ENCODE data around the gene HSD17B12.
A peak's percentile ranks its signal among the peaks of the same experiment; 100 is the strongest.

HSD17B12 gene

DNA sequence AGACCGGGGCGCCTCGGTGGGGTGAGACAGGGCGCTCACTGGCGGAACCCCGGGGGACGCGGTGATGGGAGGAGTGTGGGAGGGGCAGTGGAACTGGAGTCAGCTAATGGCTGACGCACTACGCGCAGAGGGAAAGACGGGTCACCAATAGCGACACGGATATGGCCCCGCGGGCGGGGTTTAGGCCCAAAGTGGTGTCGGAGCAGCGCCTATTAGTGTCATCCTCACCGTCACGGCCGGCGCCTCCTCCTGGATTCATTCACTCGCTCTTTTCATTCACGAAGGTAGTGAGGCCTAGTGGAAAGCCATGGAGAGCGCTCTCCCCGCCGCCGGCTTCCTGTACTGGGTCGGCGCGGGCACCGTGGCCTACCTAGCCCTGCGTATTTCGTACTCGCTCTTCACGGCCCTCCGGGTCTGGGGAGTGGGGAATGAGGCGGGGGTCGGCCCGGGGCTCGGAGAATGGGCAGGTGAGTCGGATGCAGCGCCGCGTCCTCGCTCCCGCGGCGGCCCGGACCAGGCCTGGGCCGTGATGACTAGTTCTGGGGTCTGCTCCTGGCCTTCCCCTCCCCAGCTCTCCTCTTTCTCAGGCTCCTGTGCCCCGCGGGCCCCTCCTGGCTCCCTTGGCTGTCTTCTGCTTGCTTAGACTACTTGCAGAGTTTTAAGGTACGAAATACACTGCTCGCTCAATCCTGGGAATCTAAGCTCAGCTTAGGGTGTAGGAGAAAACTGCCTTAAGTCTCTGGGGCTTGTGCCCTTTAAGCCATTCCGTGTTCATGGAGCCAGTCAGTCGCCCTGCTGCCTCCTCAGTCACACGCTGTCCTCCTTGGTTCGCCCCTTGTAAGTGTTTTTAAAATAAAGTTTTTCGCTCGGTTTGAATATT lies at the start of gene HSD17B12:
TSS of gene HSD17B12 (plus strand) at position 218 of the 880 bp plus-strand sequence. CDS start at position 308, 90 bp downstream.
- Histone ChIP-seq H3K4me1 (ENCODE audit: control insufficient read depth, insufficient read depth, low read length) (no peaks in the 10 kb centered on the region), H3K27ac (ENCODE audit: low read length) (no peak within 1 kb of the TSS), H3K4me3 (ENCODE audit: low read length) (peak within 1 kb of the TSS; percentile 82; the same call in 1 of the 2 replicates), H3K9me3 (ENCODE audit: control insufficient read depth, insufficient read depth, low read length) (no peaks in the 10 kb centered on the region), H3K27me3 (ENCODE audit: control insufficient read depth, insufficient read depth, low read length) (no peaks in the 10 kb centered on the region), H3K36me3 (ENCODE audit: control insufficient read depth, insufficient read depth, low read length) (no peaks in the 10 kb centered on the region)
- DNase-seq (ENCODE audit: low read depth, low spot score): peak; percentile 95
- WGBS (ENCODE audit: insufficient coverage, insufficient read length): no CpG with 5 or more reads among the region's 62 CpGs

DNA sequence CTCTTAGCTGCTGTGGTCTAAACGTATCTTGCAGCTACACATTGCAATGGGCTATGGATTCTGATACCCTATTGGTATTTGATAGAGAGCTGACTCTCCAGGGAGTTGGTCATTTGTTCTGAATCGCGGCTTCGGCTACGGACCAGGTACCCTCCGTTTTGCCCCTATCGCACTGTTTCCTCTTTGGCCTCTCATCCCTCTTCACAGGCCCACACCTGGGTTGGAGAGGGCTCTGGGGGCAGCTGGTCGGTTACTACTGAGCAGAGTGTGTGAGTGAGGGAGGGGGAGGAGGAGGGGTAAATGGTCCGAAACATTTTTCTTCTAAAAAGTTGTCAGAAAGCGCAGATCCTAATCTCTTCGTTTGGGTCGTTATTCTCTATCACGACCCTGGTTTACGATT lies 48.8 kb upstream of the HSD17B12 start:
- no peaks in the 10 kb centered on the region for H3K27me3 ChIP-seq (ENCODE audit: control insufficient read depth, insufficient read depth, low read length)
- no peaks in the 10 kb centered on the region for H3K4me1 ChIP-seq (ENCODE audit: control insufficient read depth, insufficient read depth, low read length)
- no peak overlapping the region; the same call in 1 of the 2 replicates for H3K4me3 ChIP-seq (ENCODE audit: low read length)
- no peak overlapping the region for H3K27ac ChIP-seq (ENCODE audit: low read length)
- no peaks in the 10 kb centered on the region for H3K9me3 ChIP-seq (ENCODE audit: control insufficient read depth, insufficient read depth, low read length)
- DNase-seq (ENCODE audit: low read depth, low spot score): no peak
- H3K36me3 ChIP-seq (ENCODE audit: control insufficient read depth, insufficient read depth, low read length): no peaks in the 10 kb centered on the region
- no CpG with 5 or more reads among the region's 14 CpGs for WGBS (ENCODE audit: insufficient coverage, insufficient read length)

DNA sequence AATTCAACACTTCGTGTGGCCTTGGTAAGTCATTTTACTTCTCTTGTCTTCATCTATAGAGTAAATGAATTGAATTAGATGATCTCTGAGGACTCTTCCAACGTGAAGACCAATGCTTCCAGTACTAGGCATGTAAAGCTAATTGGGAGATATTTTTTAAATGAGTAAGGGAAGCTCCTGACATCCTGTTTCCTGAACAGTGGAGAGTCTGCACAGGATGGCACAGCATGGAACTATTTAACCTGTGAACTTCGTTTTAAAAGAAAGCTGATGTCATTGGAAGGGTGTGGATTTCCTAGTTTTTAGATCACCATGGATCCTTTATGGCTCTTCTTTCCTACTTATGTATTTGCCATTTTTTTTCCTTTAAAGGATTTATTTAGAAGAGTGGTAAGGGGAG lies 48.4 kb upstream of the HSD17B12 start:
- WGBS (ENCODE audit: insufficient coverage, insufficient read length): no CpG with 5 or more reads among the region's 3 CpGs
- no peaks in the 10 kb centered on the region for H3K27me3 ChIP-seq (ENCODE audit: control insufficient read depth, insufficient read depth, low read length)
- H3K9me3 ChIP-seq (ENCODE audit: control insufficient read depth, insufficient read depth, low read length): no peaks in the 10 kb centered on the region
- H3K36me3 ChIP-seq (ENCODE audit: control insufficient read depth, insufficient read depth, low read length): no peaks in the 10 kb centered on the region
- DNase-seq (ENCODE audit: low read depth, low spot score): no peak
- H3K4me1 ChIP-seq (ENCODE audit: control insufficient read depth, insufficient read depth, low read length): no peaks in the 10 kb centered on the region
- no peak overlapping the region for H3K27ac ChIP-seq (ENCODE audit: low read length)
- H3K4me3 ChIP-seq (ENCODE audit: low read length): no peak overlapping the region

DNA sequence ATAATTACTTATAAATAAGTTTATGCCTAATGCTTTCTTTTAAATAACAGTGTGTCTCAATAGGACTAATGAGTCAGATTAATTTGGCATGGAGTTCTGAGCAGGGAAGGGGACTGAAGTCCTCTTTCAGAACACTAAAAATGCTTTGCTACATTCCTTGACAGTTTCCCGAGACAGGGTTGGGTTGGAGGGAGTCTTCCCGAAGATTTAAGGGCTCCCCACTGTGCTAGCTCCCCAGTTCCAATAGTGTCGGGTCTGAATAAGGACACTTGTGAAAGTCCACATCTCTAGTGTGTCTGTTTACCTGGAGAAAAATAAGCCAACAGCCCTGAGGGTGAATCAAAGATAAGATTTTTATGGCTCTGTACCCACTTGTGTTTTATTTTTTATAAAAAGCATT lies 41.8 kb upstream of the HSD17B12 start:
- no peak overlapping the region for H3K4me3 ChIP-seq (ENCODE audit: low read length)
- no peaks in the 10 kb centered on the region for H3K4me1 ChIP-seq (ENCODE audit: control insufficient read depth, insufficient read depth, low read length)
- H3K36me3 ChIP-seq (ENCODE audit: control insufficient read depth, insufficient read depth, low read length): no peaks in the 10 kb centered on the region
- H3K27me3 ChIP-seq (ENCODE audit: control insufficient read depth, insufficient read depth, low read length): no peaks in the 10 kb centered on the region
- H3K27ac ChIP-seq (ENCODE audit: low read length): no peak overlapping the region
- no peak for DNase-seq (ENCODE audit: low read depth, low spot score)
- WGBS (ENCODE audit: insufficient coverage, insufficient read length): no CpG with 5 or more reads among the region's 3 CpGs
- no peaks in the 10 kb centered on the region for H3K9me3 ChIP-seq (ENCODE audit: control insufficient read depth, insufficient read depth, low read length)

DNA sequence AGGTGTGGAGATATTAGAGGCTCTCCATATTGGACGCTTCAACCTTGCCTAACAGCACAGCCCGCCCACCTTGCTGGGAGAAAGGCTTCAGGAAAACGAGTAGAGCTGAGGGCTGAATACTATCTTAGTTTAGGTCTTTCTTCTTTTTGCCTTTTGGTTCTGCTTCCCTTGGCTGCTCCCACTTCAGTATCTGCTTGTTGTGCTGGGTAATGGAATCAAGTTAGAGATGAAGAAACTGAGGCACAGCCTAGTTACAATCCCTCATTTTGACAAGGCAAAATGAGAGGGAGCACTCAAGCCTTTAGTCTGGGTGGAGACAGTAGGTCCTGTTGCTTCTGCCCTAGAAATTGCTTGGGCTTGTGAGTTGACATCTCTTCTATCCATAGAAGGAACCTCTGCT lies 41.3 kb upstream of the HSD17B12 start:
- no peak overlapping the region for H3K4me3 ChIP-seq (ENCODE audit: low read length)
- DNase-seq (ENCODE audit: low read depth, low spot score): no peak
- no peak overlapping the region for H3K27ac ChIP-seq (ENCODE audit: low read length)
- no CpG with 5 or more reads among the region's 3 CpGs for WGBS (ENCODE audit: insufficient coverage, insufficient read length)
- no peaks in the 10 kb centered on the region for H3K27me3 ChIP-seq (ENCODE audit: control insufficient read depth, insufficient read depth, low read length)
- H3K9me3 ChIP-seq (ENCODE audit: control insufficient read depth, insufficient read depth, low read length): no peaks in the 10 kb centered on the region
- no peaks in the 10 kb centered on the region for H3K4me1 ChIP-seq (ENCODE audit: control insufficient read depth, insufficient read depth, low read length)
- no peaks in the 10 kb centered on the region for H3K36me3 ChIP-seq (ENCODE audit: control insufficient read depth, insufficient read depth, low read length)

DNA sequence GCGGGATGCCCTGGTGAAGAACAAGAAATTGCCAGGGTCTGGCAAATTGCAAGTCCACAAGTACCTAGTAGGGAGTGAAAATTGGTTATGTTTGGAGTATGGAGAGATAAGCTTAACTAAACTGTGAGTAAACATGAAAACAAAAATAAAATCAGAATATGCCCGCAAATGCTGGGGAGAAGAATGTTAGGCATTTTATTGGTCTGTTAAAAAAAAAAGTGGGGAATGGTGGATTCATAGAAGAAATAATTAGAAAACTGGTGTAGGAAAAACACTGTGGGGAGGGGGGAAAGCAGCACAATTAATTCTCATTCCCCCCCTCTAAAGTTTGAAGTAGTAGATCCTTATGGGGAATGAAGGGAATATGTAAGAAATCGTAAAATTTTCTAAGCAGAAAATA lies 40.6 kb upstream of the HSD17B12 start:
- DNase-seq (ENCODE audit: low read depth, low spot score): no peak
- no peaks in the 10 kb centered on the region for H3K4me1 ChIP-seq (ENCODE audit: control insufficient read depth, insufficient read depth, low read length)
- H3K4me3 ChIP-seq (ENCODE audit: low read length): no peak overlapping the region
- WGBS (ENCODE audit: insufficient coverage, insufficient read length): 100% methylated on average over 1 of the region's 3 CpGs
- no peaks in the 10 kb centered on the region for H3K9me3 ChIP-seq (ENCODE audit: control insufficient read depth, insufficient read depth, low read length)
- H3K27me3 ChIP-seq (ENCODE audit: control insufficient read depth, insufficient read depth, low read length): no peaks in the 10 kb centered on the region
- no peak overlapping the region for H3K27ac ChIP-seq (ENCODE audit: low read length)
- no peaks in the 10 kb centered on the region for H3K36me3 ChIP-seq (ENCODE audit: control insufficient read depth, insufficient read depth, low read length)

DNA sequence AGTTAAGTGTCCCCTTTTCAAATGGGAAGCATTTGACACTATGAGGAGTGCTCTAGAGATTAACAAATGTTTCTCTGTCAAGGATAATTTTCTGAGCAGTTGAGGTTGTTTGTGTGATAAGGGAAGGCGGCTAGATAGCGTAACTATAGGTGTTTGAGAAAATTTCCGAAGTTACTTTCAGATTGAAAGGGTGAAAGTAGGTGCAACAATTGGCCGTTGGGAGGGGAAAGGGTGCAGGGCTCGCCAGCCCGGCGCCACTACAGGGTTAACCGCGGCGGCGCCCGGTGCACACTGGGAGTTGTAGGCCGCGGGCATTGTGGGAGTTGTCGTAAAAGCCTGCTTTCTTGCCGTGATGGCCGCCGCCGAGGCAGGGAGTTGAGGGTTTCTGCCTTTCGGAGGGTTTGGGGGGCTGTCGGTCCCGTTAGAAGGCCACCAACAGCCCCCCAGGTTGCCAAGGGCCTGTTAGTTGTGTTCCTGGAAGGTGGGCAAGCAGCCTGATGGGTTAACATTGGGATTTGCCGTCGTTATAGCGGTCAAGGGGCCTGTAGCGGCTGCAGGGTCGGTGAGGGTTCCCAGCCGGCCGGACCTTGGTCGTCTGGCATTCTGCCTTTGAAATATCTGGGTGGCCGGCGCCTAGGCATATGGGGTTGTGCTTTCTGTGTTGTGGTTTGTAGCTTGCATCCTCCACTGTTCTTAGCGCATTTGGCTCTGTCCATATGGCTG lies 36.5 kb upstream of the HSD17B12 start:
- DNase-seq (ENCODE audit: low read depth, low spot score): peak; percentile 66
- H3K4me1 ChIP-seq (ENCODE audit: control insufficient read depth, insufficient read depth, low read length): no peaks in the 10 kb centered on the region
- WGBS (ENCODE audit: insufficient coverage, insufficient read length): no CpG with 5 or more reads among the region's 33 CpGs
- H3K36me3 ChIP-seq (ENCODE audit: control insufficient read depth, insufficient read depth, low read length): no peaks in the 10 kb centered on the region
- H3K9me3 ChIP-seq (ENCODE audit: control insufficient read depth, insufficient read depth, low read length): no peaks in the 10 kb centered on the region
- peak overlapping the region; percentile 96 for H3K4me3 ChIP-seq (ENCODE audit: low read length)
- no peak overlapping the region for H3K27ac ChIP-seq (ENCODE audit: low read length)
- H3K27me3 ChIP-seq (ENCODE audit: control insufficient read depth, insufficient read depth, low read length): no peaks in the 10 kb centered on the region

DNA sequence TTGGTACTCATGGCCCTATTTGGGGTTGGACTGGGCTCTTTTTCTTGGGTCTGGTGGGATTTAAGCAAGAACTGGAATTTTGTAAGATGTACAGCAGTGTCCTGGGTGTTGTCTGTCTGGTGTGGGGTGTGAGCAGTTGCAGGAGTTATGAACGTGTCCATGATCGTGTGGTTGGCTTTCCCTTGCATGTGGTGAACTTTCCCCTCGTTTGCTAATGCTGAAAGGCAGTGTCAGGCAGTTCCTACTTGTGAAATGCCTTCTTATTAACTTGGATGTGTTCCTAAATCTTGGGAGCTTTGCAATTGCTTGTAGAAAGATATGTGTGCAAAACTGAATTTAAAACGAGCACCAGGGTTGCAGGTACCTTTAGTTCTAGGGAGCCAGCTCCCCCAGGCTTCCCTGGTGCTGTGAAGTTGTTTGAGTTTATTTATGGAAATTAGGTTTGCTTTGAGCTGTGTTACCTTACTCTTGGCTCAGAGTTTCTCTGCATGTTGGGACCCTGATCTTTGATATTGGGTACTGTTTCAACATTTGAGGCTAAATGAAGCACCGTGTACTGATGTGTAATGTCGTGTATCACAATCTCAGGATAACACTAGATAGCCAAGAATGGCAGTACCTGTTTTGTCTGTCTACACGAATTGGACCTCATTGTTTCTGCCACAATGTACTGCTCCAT lies 35.8 kb upstream of the HSD17B12 start:
- Histone ChIP-seq H3K27me3 (ENCODE audit: control insufficient read depth, insufficient read depth, low read length) (no peaks in the 10 kb centered on the region), H3K9me3 (ENCODE audit: control insufficient read depth, insufficient read depth, low read length) (no peaks in the 10 kb centered on the region), H3K36me3 (ENCODE audit: control insufficient read depth, insufficient read depth, low read length) (no peaks in the 10 kb centered on the region), H3K4me3 (ENCODE audit: low read length) (peak overlapping the region; percentile 96), H3K27ac (ENCODE audit: low read length) (no peak overlapping the region), H3K4me1 (ENCODE audit: control insufficient read depth, insufficient read depth, low read length) (no peaks in the 10 kb centered on the region)
- no peak for DNase-seq (ENCODE audit: low read depth, low spot score)
- no CpG with 5 or more reads among the region's 7 CpGs for WGBS (ENCODE audit: insufficient coverage, insufficient read length)

DNA sequence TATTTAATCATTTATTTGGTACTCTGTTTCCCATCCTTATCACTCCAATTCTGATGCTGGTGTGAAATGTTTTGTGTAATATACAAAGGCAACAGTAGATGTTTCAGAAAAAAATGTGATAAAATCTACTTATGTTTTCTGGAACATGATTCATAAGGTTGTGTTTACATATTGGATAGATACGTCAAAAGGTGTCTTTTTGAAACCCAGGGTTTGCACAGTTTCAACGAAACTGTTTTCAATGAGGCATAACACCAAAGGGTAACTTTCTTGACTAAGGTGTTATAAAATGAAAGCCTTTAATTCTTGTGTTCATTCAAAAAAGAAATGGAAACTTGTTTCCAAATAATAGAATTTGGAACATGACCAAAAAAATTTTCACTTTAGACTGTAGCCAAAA lies 33.8 kb upstream of the HSD17B12 start:
- Histone ChIP-seq H3K4me3 (ENCODE audit: low read length) (no peak overlapping the region), H3K4me1 (ENCODE audit: control insufficient read depth, insufficient read depth, low read length) (no peaks in the 10 kb centered on the region), H3K27ac (ENCODE audit: low read length) (no peak overlapping the region), H3K36me3 (ENCODE audit: control insufficient read depth, insufficient read depth, low read length) (no peaks in the 10 kb centered on the region), H3K9me3 (ENCODE audit: control insufficient read depth, insufficient read depth, low read length) (no peaks in the 10 kb centered on the region), H3K27me3 (ENCODE audit: control insufficient read depth, insufficient read depth, low read length) (no peaks in the 10 kb centered on the region)
- WGBS (ENCODE audit: insufficient coverage, insufficient read length): no CpG with 5 or more reads among the region's 2 CpGs
- DNase-seq (ENCODE audit: low read depth, low spot score): no peak

DNA sequence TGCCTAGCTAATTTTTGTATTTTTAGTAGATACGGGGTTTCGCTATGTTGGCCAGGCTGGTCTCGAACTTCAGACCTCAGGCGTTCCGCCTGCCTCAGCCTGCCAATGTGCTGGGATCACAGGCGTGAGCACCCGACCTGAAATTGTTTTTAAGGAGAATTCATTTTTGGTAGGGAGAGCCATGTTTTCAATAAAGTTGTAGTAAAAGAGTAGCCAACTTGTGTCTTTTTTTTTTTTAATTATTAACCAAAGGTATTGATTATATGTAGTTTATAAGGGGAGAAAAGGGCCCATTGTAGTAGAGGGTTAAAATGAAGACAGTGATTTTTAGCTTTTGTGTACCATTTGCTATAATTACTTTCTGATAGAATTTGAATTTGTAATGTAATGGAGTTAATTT lies 31.6 kb upstream of the HSD17B12 start:
- Histone ChIP-seq H3K4me3 (ENCODE audit: low read length) (no peak overlapping the region), H3K27ac (ENCODE audit: low read length) (no peak overlapping the region), H3K9me3 (ENCODE audit: control insufficient read depth, insufficient read depth, low read length) (no peaks in the 10 kb centered on the region), H3K4me1 (ENCODE audit: control insufficient read depth, insufficient read depth, low read length) (no peaks in the 10 kb centered on the region), H3K27me3 (ENCODE audit: control insufficient read depth, insufficient read depth, low read length) (no peaks in the 10 kb centered on the region), H3K36me3 (ENCODE audit: control insufficient read depth, insufficient read depth, low read length) (no peaks in the 10 kb centered on the region)
- DNase-seq (ENCODE audit: low read depth, low spot score): no peak
- WGBS (ENCODE audit: insufficient coverage, insufficient read length): no CpG with 5 or more reads among the region's 7 CpGs
